Stomach (tissue), 9 donors: ENCODE measurements around the gene AICDA. TPM values are rescaled to one million over a fixed set of nuclear protein-coding genes. Genes with fewer than 3 reads are reported as not detected.

Experiments
- DNase-seq, 2 donors: peaks; one replicate each; pipeline versions ENCODE4 v3.0.0 to v3.0.0-alpha.2; 2013 to 2019
- H3K27ac ChIP-seq, 5 donors: fragments of 200-600 bp in 4 of 5; sonication (generic) in 4 of 5; one replicate each; pipeline ENCODE4 v1.5.1; 2013 to 2019; ENCODE audit warnings: mild to moderate bottlenecking in 1 of 5, moderate library complexity in 1 of 5
- H3K27me3 ChIP-seq, 3 donors: fragments of 200-600 bp; sonication (generic); one replicate each; pipeline ENCODE4 v1.5.1; 2017 to 2019; ENCODE audit warnings: mixed run types in 1 of 3
- H3K36me3 ChIP-seq, 4 donors: fragments of 200-600 bp; sonication (generic); 1 replicate in 3 of 4; 2 replicates in 1 of 4; pipeline ENCODE4 v1.5.1; 2016 to 2019
- H3K4me1 ChIP-seq, 4 donors: fragments of 200-600 bp; sonication (generic); one replicate each; pipeline ENCODE4 v1.5.1; 2016 to 2019
- H3K4me3 ChIP-seq, 4 donors: fragments of 200-600 bp; sonication (generic) in 3 of 4; one replicate each; pipeline ENCODE4 v1.5.1; 2016 to 2019; ENCODE audit warnings: mild to moderate bottlenecking in 1 of 4
- H3K9me3 ChIP-seq, 4 donors: fragments of 200-600 bp; sonication (generic); one replicate each; pipeline ENCODE4 v1.5.1; 2016 to 2019
- EP300 ChIP-seq: sonication (generic); formaldehyde crosslinking; IDR thresholded peaks from one replicate; pipeline ENCODE4 v1.6.1; 2017; ENCODE audit warnings: antibody characterized with exemption
- POLR2A ChIP-seq, 4 donors: fragments of 450-650 bp; IDR thresholded peaks; one replicate each; pipeline ENCODE4 v1.6.1; 2016; ENCODE audit warnings: antibody characterized with exemption in 4 of 4, control low read depth in 2 of 4, mild to moderate bottlenecking in 1 of 4, moderate library complexity in 1 of 4
- POLR2AphosphoS5 ChIP-seq, 3 donors: sonication (generic); formaldehyde crosslinking; IDR thresholded peaks; one replicate each; pipeline ENCODE4 v1.6.1; 2016; ENCODE audit warnings: antibody characterized with exemption in 3 of 3
- WGBS, 5 donors: extraction: QIAGEN DNeasy Blood & Tissue Kit in 3 of 5; methylation state at CpG; one replicate each; pipeline versions ENCODE4 v1.1.5 to v1.1.7; 2013 to 2018; 5-methylcytosine and 5-hydroxymethylcytosine counted together
- intact Hi-C: fragments of 100-400 bp; cut with DNase I; formaldehyde crosslinking; loops from one replicate; pipeline ENCODE4 v1.15.1; 2023; ENCODE audit warnings: low total_unique reads
- polyA plus RNA-seq, 3 donors: library from polyadenylated mRNA; stranded (reverse); fragments of 200-250 nt; gene quantifications; one replicate each; pipeline ENCODE4 v1.2.3, GENCODE V29; 2013
- total RNA-seq, 5 donors: library from RNA; depleted of rRNA; stranded (reverse); fragments of >200 nt; gene quantifications; one replicate each; pipeline versions ENCODE4 v1.1.0 to v1.2.3, GENCODE V29; 2014 to 2016
- TF ChIP-seq, protein P1 (sequence below), 7 experiments: fragments of 450-650 bp in 4 of 7; fragments of 200-600 bp in 3 of 7; sonication (generic) in 3 of 7; IDR thresholded peaks; one replicate each; pipeline ENCODE4 v1.5.1; 2016 to 2019; ENCODE audit warnings: antibody characterized with exemption in 7 of 7, control low read depth in 2 of 7, mild to moderate bottlenecking in 1 of 7
- donor health status: healthy with polysubstance abuse.
- donor health status: Bipolar disorder and iron deficiency.
- donor health status: healthy.

The AICDA gene
- total and polyA plus RNA-seq, 8 donors = 0.18 to 0.37 TPM; not detected in 6

DNA sequence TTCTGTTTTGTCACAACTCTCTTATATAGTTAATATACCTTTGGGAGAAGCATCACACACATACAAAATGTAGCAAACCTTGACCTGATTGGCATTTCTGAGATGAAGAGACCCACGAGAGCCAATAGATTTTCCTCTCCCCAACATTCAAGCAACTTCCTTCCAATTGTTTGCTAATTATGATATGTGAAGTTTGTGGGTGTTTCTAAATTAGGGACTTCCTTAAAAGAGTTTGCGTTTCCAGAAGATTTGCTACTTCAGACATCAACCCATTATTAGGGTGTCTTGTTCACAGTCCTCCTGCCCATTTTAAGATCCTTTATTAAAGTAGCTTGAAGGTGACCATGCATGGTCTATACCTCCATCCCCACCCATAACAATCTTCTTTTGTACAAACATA is 9.4 kb downstream of the AICDA start:
- 58 to 66% (median 61%) methylated on average over 2 of the region's 2 CpGs for WGBS, 5 donors
- no peak for DNase-seq
- H3K4me3 ChIP-seq = no peak overlapping the region
- no peak overlapping the region for H3K27ac ChIP-seq
- intact Hi-C loops = no loop called here
- no peaks in the 10 kb centered on the region for H3K9me3 ChIP-seq
- H3K36me3 ChIP-seq = no peaks in the 10 kb centered on the region
- no peaks in the 10 kb centered on the region for H3K4me1 ChIP-seq
- peaks cover 0 to 11% (median 5%) of the 10 kb centered on the region in 3 donors for H3K27me3 ChIP-seq
- TF ChIP-seq POLR2AphosphoS5 (IDR thresholded peaks at IDR 0.05) = no peak
- TF ChIP-seq POLR2A (IDR thresholded peaks at IDR 0.05) = no peak
- TF ChIP-seq EP300 = no peak

DNA sequence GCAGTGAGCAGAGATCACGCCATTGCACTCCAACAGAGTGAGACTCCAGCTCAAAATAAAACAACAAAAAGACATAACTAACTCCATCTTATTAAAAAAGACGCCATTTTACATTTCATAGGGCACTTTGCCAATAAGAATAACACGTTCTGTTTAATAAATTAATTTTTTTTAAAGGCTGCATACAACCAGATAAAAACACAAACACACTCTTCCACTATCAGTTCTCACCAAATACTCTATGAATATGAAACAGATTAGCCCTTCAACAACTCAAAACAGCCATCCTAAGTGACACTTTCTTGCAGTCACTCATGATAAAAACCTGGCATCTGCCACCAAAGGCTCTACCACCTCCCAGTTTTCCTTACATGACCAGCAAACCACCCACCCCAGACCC is 16.1 kb downstream of the AICDA start:
- H3K9me3 ChIP-seq = no peaks in the 10 kb centered on the region
- no peaks in the 10 kb centered on the region for H3K4me1 ChIP-seq
- TF ChIP-seq, protein P1, sequence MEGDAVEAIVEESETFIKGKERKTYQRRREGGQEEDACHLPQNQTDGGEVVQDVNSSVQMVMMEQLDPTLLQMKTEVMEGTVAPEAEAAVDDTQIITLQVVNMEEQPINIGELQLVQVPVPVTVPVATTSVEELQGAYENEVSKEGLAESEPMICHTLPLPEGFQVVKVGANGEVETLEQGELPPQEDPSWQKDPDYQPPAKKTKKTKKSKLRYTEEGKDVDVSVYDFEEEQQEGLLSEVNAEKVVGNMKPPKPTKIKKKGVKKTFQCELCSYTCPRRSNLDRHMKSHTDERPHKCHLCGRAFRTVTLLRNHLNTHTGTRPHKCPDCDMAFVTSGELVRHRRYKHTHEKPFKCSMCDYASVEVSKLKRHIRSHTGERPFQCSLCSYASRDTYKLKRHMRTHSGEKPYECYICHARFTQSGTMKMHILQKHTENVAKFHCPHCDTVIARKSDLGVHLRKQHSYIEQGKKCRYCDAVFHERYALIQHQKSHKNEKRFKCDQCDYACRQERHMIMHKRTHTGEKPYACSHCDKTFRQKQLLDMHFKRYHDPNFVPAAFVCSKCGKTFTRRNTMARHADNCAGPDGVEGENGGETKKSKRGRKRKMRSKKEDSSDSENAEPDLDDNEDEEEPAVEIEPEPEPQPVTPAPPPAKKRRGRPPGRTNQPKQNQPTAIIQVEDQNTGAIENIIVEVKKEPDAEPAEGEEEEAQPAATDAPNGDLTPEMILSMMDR (IDR thresholded peaks at IDR 0.05) = no peak
- TF ChIP-seq POLR2AphosphoS5 (IDR thresholded peaks at IDR 0.05) = no peak
- no peak for TF ChIP-seq EP300
- no peak for TF ChIP-seq POLR2A (IDR thresholded peaks at IDR 0.05)
- H3K27ac ChIP-seq = no peak overlapping the region
- H3K27me3 ChIP-seq = peaks cover 0 to 5% (median 0%) of the 10 kb centered on the region in 3 donors
- 62 to 68% (median 65%) methylated on average over 3 of the region's 3 CpGs for WGBS, 5 donors
- intact Hi-C loops = no loop called here
- H3K4me3 ChIP-seq = no peak overlapping the region
- no peak for DNase-seq
- no peaks in the 10 kb centered on the region for H3K36me3 ChIP-seq

DNA sequence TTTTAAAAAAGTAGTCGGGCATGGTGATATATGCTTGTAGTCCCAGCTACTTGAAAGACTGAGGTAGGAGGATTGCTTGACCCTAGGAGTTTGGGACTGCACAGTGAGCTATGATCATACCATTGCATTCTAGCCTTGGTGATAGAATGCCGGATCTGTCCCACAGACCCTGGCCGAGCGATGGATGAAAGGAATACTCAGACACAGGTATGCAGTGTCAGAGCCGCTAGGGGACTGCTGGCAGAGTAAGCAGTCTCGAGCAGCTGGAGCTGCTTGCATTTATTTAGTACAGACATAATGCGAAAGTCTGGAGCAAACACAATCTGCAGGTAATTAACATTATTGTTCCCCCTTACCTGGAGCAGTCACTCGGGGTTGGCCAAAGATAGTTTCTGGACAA is 18.6 kb downstream of the AICDA start:
- no peak overlapping the region for H3K4me3 ChIP-seq
- H3K9me3 ChIP-seq = no peaks in the 10 kb centered on the region
- intact Hi-C loops = no loop called here
- DNase-seq = no peak
- H3K27ac ChIP-seq = no peak overlapping the region
- H3K27me3 ChIP-seq = no peaks in the 10 kb centered on the region
- TF ChIP-seq, protein P1 (IDR thresholded peaks at IDR 0.05) = no peak
- TF ChIP-seq POLR2A (IDR thresholded peaks at IDR 0.05) (no peak), EP300 (no peak), POLR2AphosphoS5 (IDR thresholded peaks at IDR 0.05) (no peak)
- 37 to 62% (median 54%) methylated on average over 8 of the region's 8 CpGs for WGBS, 5 donors
- no peaks in the 10 kb centered on the region for H3K4me1 ChIP-seq
- no peaks in the 10 kb centered on the region for H3K36me3 ChIP-seq

DNA sequence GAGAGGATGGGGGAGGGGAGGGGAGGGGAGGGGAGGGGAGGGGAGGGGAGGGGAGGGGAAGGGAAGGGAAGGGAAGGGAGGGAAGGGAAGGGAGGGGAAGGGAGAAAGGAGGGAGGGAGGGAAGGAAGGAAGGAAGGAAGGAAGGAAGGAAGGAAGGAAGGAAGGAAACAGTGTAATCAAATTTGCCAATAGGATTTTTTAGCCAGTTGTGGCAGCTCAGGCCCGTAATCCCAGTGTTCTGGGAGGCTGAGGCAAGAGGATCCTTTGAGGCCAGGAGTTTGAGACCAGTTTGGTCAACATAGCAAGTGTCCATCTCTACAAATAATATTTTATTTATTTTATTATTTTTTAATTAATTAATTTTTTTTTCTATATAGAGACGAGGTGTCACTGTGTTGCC is 19.4 kb downstream of the AICDA start:
- no peak for DNase-seq
- intact Hi-C loops = no loop called here
- WGBS, 5 donors = 68 to 87% (median 80%) methylated on average over 2 of the region's 2 CpGs
- Histone ChIP-seq H3K27me3 (no peaks in the 10 kb centered on the region), H3K9me3 (no peaks in the 10 kb centered on the region), H3K36me3 (no peaks in the 10 kb centered on the region), H3K27ac (no peak overlapping the region), H3K4me1 (no peaks in the 10 kb centered on the region), H3K4me3 (no peak overlapping the region)
- TF ChIP-seq POLR2A (IDR thresholded peaks at IDR 0.05) (no peak), POLR2AphosphoS5 (IDR thresholded peaks at IDR 0.05) (no peak), EP300 (no peak)
- TF ChIP-seq, protein P1 (IDR thresholded peaks at IDR 0.05) = no peak

DNA sequence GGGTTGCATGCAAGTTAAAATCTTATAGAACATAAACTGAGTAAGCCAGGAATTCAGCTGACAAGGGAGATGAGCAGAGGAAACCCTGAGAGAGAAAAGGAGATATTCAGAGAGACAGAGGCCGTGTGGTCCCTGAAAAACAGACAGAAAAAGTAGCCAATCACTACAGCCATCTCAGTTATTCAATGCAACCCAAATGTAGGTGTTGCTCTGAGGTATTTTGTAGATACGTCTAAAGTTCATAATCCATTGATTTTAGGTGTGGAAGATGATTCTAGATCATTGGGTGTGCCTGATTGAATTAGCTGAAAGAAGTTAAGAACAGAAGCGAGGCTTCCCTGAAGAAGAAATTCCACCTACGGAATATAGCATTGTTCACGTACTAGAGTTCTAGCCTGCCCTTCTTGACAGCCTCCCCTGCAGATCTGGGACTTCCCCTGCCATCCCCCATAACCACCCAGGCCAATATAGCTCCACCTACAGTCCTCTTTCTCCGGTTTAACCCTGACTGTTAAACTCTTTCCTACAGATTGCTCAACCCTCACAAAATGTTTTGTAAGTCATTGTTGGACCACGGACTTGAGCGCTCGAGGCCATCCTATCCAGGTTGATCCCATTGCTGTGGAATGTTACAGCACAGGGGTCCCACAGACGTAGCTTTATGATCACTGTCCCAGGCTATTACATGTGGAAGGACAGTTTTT is 21.7 kb downstream of the AICDA start:
- DNase-seq = no peak
- intact Hi-C loops = no loop called here

More for the DNA sequence above, 21.7 kb downstream of the AICDA start:
- WGBS, 5 donors = 66 to 69% (median 68%) methylated on average over 10 of the region's 10 CpGs
- H3K36me3 ChIP-seq = no peaks in the 10 kb centered on the region
- H3K4me3 ChIP-seq = no peak overlapping the region
- TF ChIP-seq EP300 (no peak), POLR2A (IDR thresholded peaks at IDR 0.05) (no peak), POLR2AphosphoS5 (IDR thresholded peaks at IDR 0.05) (no peak)
- TF ChIP-seq, protein P1 (IDR thresholded peaks at IDR 0.05) = no peak
- no peaks in the 10 kb centered on the region for H3K4me1 ChIP-seq
- no peaks in the 10 kb centered on the region for H3K9me3 ChIP-seq
- no peak overlapping the region for H3K27ac ChIP-seq
- no peaks in the 10 kb centered on the region for H3K27me3 ChIP-seq
